PC-9 (cell line): ENCODE data around the gene NSUN7. TPM values are rescaled to one million over a fixed set of nuclear protein-coding genes. Genes with fewer than 3 reads are reported as not detected.

Source experiments
- BruUV-seq: library from RNA; stranded (reverse); fragments of 400-500 nt; replicated peaks from 2 replicates; lab custom pipeline; 2021; lab: Mats Ljungman, UMichigan
- CTCF ChIA-PET: fragments of 300-600 bp; sonication (Branson Sonifier 250); formaldehyde crosslinking; loops from one replicate; lab custom pipeline; 2022; ENCODE audit warnings: antibody characterized with exemption; lab: Charles Lee
- POLR2A ChIA-PET: fragments of 300-600 bp; sonication (Branson Sonifier 250); formaldehyde crosslinking; loops from one replicate; lab custom pipeline; 2022; ENCODE audit warnings: antibody characterized with exemption; ENCODE audit not compliant: unreplicated experiment; lab: Charles Lee
- DNase-seq, 2 experiments: peaks; one replicate each; pipeline versions ENCODE4 v3.0.0 to v3.0.0-alpha.2; 2015 to 2022; ENCODE audit warnings: mixed read lengths in 1 of 2
- H2AFZ ChIP-seq: fragments of 200-600 bp; sonication (generic); 2 replicates; pipeline ENCODE4 v1.8.1; 2017; ENCODE audit warnings: antibody characterized with exemption
- H3F3A ChIP-seq: fragments of 200-600 bp; sonication (generic); 2 replicates; pipeline ENCODE4 v1.8.1; 2017; ENCODE audit warnings: antibody characterized with exemption, mild to moderate bottlenecking, low read depth; ENCODE audit not compliant: insufficient read depth
- H3K27ac ChIP-seq: fragments of 200-600 bp; sonication (generic); 2 replicates; pipeline ENCODE4 v1.6.1; 2016; ENCODE audit warnings: mixed run types
- H3K27me3 ChIP-seq: fragments of 200-600 bp; sonication (generic); 2 replicates; pipeline ENCODE4 v1.6.1; 2016; ENCODE audit warnings: low read depth, mixed run types; ENCODE audit not compliant: insufficient read depth
- H3K36me3 ChIP-seq: fragments of 200-600 bp; sonication (generic); 2 replicates; pipeline ENCODE4 v1.6.1; 2016; ENCODE audit warnings: low read depth, mixed run types
- H3K4me1 ChIP-seq: fragments of 200-600 bp; sonication (generic); replicated peaks from 2 replicates; pipeline ENCODE4 v1.6.1; 2016; ENCODE audit warnings: mixed run types; ENCODE audit not compliant: insufficient read depth
- H3K4me2 ChIP-seq: fragments of 200-600 bp; sonication (generic); 2 replicates; pipeline ENCODE4 v1.6.1; 2017; ENCODE audit warnings: mixed run types
- H3K4me3 ChIP-seq: fragments of 200-600 bp; sonication (generic); 2 replicates; pipeline ENCODE4 v1.6.1; 2016; ENCODE audit warnings: mixed run types
- H3K79me2 ChIP-seq: fragments of 200-600 bp; sonication (generic); 2 replicates; pipeline ENCODE4 v1.6.1; 2017; ENCODE audit warnings: low read depth, mixed run types
- H3K9me2 ChIP-seq: fragments of 200-600 bp; sonication (generic); 2 replicates; pipeline ENCODE4 v1.8.1; 2017; ENCODE audit warnings: mild to moderate bottlenecking; ENCODE audit not compliant: insufficient read depth
- H3K9me3 ChIP-seq: fragments of 200-600 bp; sonication (generic); 2 replicates; pipeline ENCODE4 v1.8.1; 2016; ENCODE audit warnings: low read depth; ENCODE audit not compliant: insufficient read depth
- H4K20me1 ChIP-seq: fragments of 200-600 bp; sonication (generic); 2 replicates; pipeline ENCODE4 v1.8.1; 2017; ENCODE audit not compliant: insufficient read depth
- EZH2 ChIP-seq: fragments of 200-600 bp; sonication (generic); IDR thresholded peaks from 2 replicates; pipeline ENCODE4 v1.8.0; 2017; ENCODE audit warnings: antibody characterized with exemption, low read depth
- intact Hi-C: fragments of 100-400 bp; cut with micrococcal nuclease; formaldehyde crosslinking; loops from one replicate; pipeline ENCODE4 v1.10.0; 2022; ENCODE audit not compliant: unreplicated experiment
- total RNA-seq: library from RNA; stranded (reverse); gene quantifications from 2 replicates; pipeline ENCODE4 v1.2.3, GENCODE V29; 2021
- TF ChIP-seq, protein P1 (sequence below): fragments of 200-600 bp; sonication (generic); conservative IDR thresholded peaks from 2 replicates; pipeline ENCODE4 v1.6.1; 2017; ENCODE audit warnings: mixed run types, antibody characterized with exemption, mild to moderate bottlenecking, moderate library complexity

The NSUN7 gene
- total RNA-seq, 1 experiment from 2014 or later = 16.8 TPM

DNA sequence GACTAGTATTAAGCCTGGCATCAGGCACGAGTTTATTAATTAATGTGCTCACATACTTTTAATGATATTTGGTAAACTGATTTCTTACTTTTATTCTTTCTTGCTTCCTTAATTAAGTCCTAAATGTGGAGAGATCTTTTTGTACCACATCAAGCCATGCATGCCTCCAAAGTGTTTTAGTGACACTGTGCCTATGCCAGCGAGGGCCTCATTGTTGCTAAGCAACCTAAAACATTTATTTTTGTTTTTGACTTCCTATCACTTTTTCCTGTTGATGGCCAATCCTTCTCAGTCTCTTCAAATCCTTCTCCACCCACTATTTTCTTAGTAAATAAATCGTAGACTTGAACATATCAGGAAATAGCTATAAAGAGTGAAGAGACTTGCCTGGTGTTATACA, 5.5 kb upstream of the NSUN7 start:
- intact Hi-C loops = no loop called here
- TF ChIP-seq, protein P1, sequence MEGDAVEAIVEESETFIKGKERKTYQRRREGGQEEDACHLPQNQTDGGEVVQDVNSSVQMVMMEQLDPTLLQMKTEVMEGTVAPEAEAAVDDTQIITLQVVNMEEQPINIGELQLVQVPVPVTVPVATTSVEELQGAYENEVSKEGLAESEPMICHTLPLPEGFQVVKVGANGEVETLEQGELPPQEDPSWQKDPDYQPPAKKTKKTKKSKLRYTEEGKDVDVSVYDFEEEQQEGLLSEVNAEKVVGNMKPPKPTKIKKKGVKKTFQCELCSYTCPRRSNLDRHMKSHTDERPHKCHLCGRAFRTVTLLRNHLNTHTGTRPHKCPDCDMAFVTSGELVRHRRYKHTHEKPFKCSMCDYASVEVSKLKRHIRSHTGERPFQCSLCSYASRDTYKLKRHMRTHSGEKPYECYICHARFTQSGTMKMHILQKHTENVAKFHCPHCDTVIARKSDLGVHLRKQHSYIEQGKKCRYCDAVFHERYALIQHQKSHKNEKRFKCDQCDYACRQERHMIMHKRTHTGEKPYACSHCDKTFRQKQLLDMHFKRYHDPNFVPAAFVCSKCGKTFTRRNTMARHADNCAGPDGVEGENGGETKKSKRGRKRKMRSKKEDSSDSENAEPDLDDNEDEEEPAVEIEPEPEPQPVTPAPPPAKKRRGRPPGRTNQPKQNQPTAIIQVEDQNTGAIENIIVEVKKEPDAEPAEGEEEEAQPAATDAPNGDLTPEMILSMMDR = no peak
- no peak for TF ChIP-seq EZH2
- DNase-seq = no peak
- ChIA-PET CTCF (no interaction called here), POLR2A (no interaction called here)
- H3K9me2 ChIP-seq = no peaks in the 10 kb centered on the region
- no peak overlapping the region for H3K27ac ChIP-seq
- H3K9me3 ChIP-seq = no peaks in the 10 kb centered on the region
- H3K27me3 ChIP-seq = no peaks in the 10 kb centered on the region
- H2AFZ ChIP-seq = no peak overlapping the region
- H3K4me3 ChIP-seq = no peak overlapping the region
- peaks cover 6% of the 10 kb centered on the region; the same call in 1 of the 2 replicates for H3K4me1 ChIP-seq
- H3K4me2 ChIP-seq = no peak overlapping the region
- no peaks in the 10 kb centered on the region for H3K36me3 ChIP-seq
- no peaks in the 10 kb centered on the region for H4K20me1 ChIP-seq
- H3K79me2 ChIP-seq = no peaks in the 10 kb centered on the region
- H3F3A ChIP-seq = peaks cover 14% of the 10 kb centered on the region; the same call in 1 of the 2 replicates
- no TSS peak for BruUV-seq

DNA sequence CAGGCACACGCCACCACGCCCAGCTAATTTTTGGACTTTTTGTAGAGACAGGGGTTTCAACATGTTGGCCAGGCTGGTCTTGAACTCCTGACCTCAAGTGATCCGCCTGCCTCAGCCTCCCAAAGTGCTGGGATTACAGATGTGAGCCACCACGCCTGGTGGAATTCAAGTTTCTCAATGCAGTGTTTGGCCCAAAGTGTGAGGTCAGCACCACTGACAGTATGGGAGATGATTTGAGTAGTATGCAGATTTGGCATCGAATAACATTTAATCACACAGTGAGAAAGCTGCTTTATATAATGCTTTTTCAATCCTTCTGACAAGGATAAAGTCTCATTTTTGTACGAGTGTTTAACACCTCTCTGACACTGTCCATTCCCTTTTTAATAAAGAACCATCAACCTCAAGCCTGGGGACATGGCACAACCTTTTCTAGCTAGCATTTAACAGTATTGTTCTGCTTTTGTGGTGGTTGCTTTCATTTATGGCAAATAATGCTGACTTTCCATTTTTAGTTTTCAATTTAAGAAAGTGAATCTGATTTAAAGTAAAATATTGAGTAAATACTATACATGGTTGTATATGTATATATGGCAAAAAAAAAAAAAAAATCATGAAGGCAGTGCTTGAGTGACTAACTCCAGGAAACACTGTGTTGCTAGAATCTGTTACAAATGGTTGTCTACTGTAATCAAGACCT, 4.3 kb upstream of the NSUN7 start:
- Histone ChIP-seq H3K27ac (no peak overlapping the region), H3K79me2 (peaks cover 2% of the 10 kb centered on the region; the same call in 1 of the 2 replicates), H4K20me1 (no peaks in the 10 kb centered on the region), H3F3A (peaks cover 15% of the 10 kb centered on the region; the same call in 1 of the 2 replicates), H2AFZ (no peak overlapping the region), H3K9me3 (no peaks in the 10 kb centered on the region), H3K4me1 (peaks cover 9% of the 10 kb centered on the region; the same call in 1 of the 2 replicates), H3K9me2 (no peaks in the 10 kb centered on the region), H3K27me3 (no peaks in the 10 kb centered on the region), H3K4me2 (no peak overlapping the region), H3K36me3 (no peaks in the 10 kb centered on the region), H3K4me3 (no peak overlapping the region)
- DNase-seq = no peak
- TF ChIP-seq, protein P1 = no peak
- TF ChIP-seq EZH2 = no peak
- POLR2A ChIA-PET = interaction anchor here (0.7 kb wide), 1 partner anchor 1233 kb away, joined by 4 read pairs; no protein-coding TSS in a partner anchor
- intact Hi-C loops = loop anchor here (5.0 kb wide), 1 partner anchor 162 kb away; no protein-coding TSS in a partner anchor
- CTCF ChIA-PET = no interaction called here
- BruUV-seq = no TSS peak

DNA sequence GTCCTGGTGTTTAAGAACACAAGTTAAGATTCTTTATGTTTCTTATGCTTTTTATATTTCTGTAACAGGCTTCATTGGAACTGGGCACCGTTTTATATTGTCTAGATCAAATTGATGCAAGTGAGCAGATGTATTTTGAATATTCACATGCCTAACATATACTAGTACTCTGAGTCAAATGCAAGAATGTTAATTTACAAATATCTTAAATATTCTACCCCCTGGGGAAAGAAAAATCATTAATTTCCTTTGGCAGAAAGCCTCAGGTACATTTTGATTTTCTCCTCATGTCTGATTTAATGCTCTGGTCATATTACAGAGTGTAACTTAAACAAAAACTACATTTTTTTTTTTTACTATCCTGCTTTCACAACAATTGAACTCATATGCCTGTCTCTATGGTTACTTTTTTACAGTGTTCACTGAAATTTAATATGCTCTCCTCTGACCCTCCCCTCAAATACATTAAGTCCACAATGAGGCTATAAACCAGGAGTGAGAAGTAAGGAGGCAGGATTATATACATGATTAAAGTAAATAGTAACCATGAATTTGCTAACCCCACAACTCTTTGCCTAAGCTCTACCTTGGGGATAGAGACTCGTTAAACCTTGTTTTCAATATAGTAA, 2.4 kb upstream of the NSUN7 start:
- ChIA-PET CTCF (interaction anchor here (0.6 kb wide), 1 partner anchor 147 kb away, joined by 3 read pairs; no protein-coding TSS in a partner anchor), POLR2A (interaction anchor here (0.7 kb wide), 1 partner anchor 75 kb away, joined by 4 read pairs; no protein-coding TSS in a partner anchor)
- Histone ChIP-seq H2AFZ (no peak overlapping the region), H3K9me3 (no peaks in the 10 kb centered on the region), H3K9me2 (no peaks in the 10 kb centered on the region), H3K4me2 (no peak overlapping the region), H3F3A (peaks cover 15% of the 10 kb centered on the region; the same call in 1 of the 2 replicates), H3K27me3 (no peaks in the 10 kb centered on the region), H3K27ac (no peak overlapping the region), H4K20me1 (no peaks in the 10 kb centered on the region), H3K4me1 (peaks cover 18% of the 10 kb centered on the region), H3K79me2 (peaks cover 18% of the 10 kb centered on the region; the same call in 1 of the 2 replicates), H3K36me3 (no peaks in the 10 kb centered on the region), H3K4me3 (no peak overlapping the region)
- no peak for DNase-seq
- TF ChIP-seq, protein P1 = no peak
- no peak for TF ChIP-seq EZH2
- no TSS peak for BruUV-seq
- intact Hi-C loops = loop anchor here (5.0 kb wide), 1 partner anchor 160 kb away; no protein-coding TSS in a partner anchor
